Skeletal muscle tissue (tissue), 4 donors: Measurements from ENCODE around the gene UAP1. TPM values are rescaled to one million over a fixed set of nuclear protein-coding genes. Genes with fewer than 3 reads are reported as not detected.

Source experiments
- H3K27ac ChIP-seq: one replicate; pipeline ENCODE4 v1.7.0; 2013; ENCODE audit warnings: mild to moderate bottlenecking, low read depth, low read length, inconsistent platforms
- H3K27me3 ChIP-seq, 3 donors: one replicate each; pipeline ENCODE4 v1.7.0; 2013; ENCODE audit warnings: low read length in 3 of 3; ENCODE audit not compliant: control insufficient read depth in 3 of 3, insufficient read depth in 3 of 3
- H3K36me3 ChIP-seq, 3 donors: one replicate each; pipeline ENCODE4 v1.7.0; 2013; ENCODE audit warnings: low read length in 3 of 3; ENCODE audit not compliant: control insufficient read depth in 3 of 3, insufficient read depth in 3 of 3
- H3K4me1 ChIP-seq, 3 donors: one replicate each; pipeline ENCODE4 v1.7.0; 2013; ENCODE audit warnings: low read length in 3 of 3, mild to moderate bottlenecking in 3 of 3; ENCODE audit not compliant: control insufficient read depth in 3 of 3, insufficient read depth in 3 of 3
- H3K4me3 ChIP-seq, 3 donors: one replicate each; pipeline ENCODE4 v1.7.0; 2013; ENCODE audit warnings: low read length in 3 of 3
- H3K9ac ChIP-seq, 3 donors: one replicate each; pipeline ENCODE4 v1.7.0; 2013; ENCODE audit warnings: low read length in 3 of 3, mild to moderate bottlenecking in 3 of 3, moderate library complexity in 2 of 3, low read depth in 1 of 3
- H3K9me3 ChIP-seq, 3 donors: one replicate each; pipeline ENCODE4 v1.7.0; 2013; ENCODE audit warnings: low read length in 3 of 3; ENCODE audit not compliant: control insufficient read depth in 3 of 3
- total RNA-seq: library from RNA; depleted of rRNA; stranded (reverse); fragments of >200 nt; gene quantifications from one replicate; pipeline ENCODE4 v1.2.3, GENCODE V29; 2014
- donor health status: Osteomylitis.

UAP1 gene
- total RNA-seq, 1 donor from 2014 or later = 43.8 TPM

- H3K4me1 ChIP-seq = peaks cover 0 to 3% (median 2%) of the 10 kb centered on the region in 3 donors
- H3K9me3 ChIP-seq = no peaks in the 10 kb centered on the region
- no peak overlapping the region for H3K27ac ChIP-seq
- no peak overlapping the region for H3K9ac ChIP-seq
- H3K36me3 ChIP-seq = no peaks in the 10 kb centered on the region
- H3K27me3 ChIP-seq = no peaks in the 10 kb centered on the region
- no peak overlapping the region for H3K4me3 ChIP-seq
Observed at GRCh38 chr1:162543228-162543627, 18.3 kb upstream of the UAP1 start.

GRCh38 chr1:162548170-162548569 lies 13.4 kb upstream of the UAP1 start:
- no peaks in the 10 kb centered on the region for H3K27me3 ChIP-seq

GRCh38 chr1:162549001-162549400 lies 12.5 kb upstream of the UAP1 start:
- Histone ChIP-seq H3K27ac (no peak overlapping the region), H3K27me3 (no peaks in the 10 kb centered on the region), H3K9ac (no peak overlapping the region)

More at GRCh38 chr1:162548170-162548569, 13.4 kb upstream of the UAP1 start:
- Histone ChIP-seq H3K9me3 (no peaks in the 10 kb centered on the region), H3K4me3 (no peak overlapping the region), H3K4me1 (peaks cover 0 to 6% (median 5%) of the 10 kb centered on the region in 3 donors), H3K36me3 (no peaks in the 10 kb centered on the region), H3K9ac (no peak overlapping the region), H3K27ac (no peak overlapping the region)

GRCh38 chr1:162550925-162551324 lies 10.6 kb upstream of the UAP1 start:
- Histone ChIP-seq H3K9ac (no peak overlapping the region), H3K9me3 (no peaks in the 10 kb centered on the region), H3K4me3 (no peak overlapping the region), H3K27ac (no peak overlapping the region), H3K4me1 (peaks cover 0 to 6% (median 5%) of the 10 kb centered on the region in 3 donors), H3K36me3 (no peaks in the 10 kb centered on the region), H3K27me3 (no peaks in the 10 kb centered on the region)

More at GRCh38 chr1:162549001-162549400, 12.5 kb upstream of the UAP1 start:
- Histone ChIP-seq H3K4me3 (no peak overlapping the region), H3K9me3 (no peaks in the 10 kb centered on the region), H3K4me1 (peaks cover 0 to 6% (median 5%) of the 10 kb centered on the region in 3 donors), H3K36me3 (no peaks in the 10 kb centered on the region)

- Histone ChIP-seq H3K4me3 (no peak overlapping the region), H3K27me3 (no peaks in the 10 kb centered on the region), H3K9ac (no peak overlapping the region), H3K36me3 (no peaks in the 10 kb centered on the region), H3K27ac (no peak overlapping the region), H3K9me3 (no peaks in the 10 kb centered on the region), H3K4me1 (peaks cover 0 to 6% (median 5%) of the 10 kb centered on the region in 3 donors)
Observed at GRCh38 chr1:162551969-162552683, 9.4 kb upstream of the UAP1 start.

GRCh38 chr1:162552684-162553252 lies 8.8 kb upstream of the UAP1 start:
- Histone ChIP-seq H3K9me3 (no peaks in the 10 kb centered on the region), H3K9ac (no peak overlapping the region), H3K27ac (no peak overlapping the region), H3K4me1 (peaks cover 0 to 6% (median 5%) of the 10 kb centered on the region in 3 donors), H3K27me3 (no peaks in the 10 kb centered on the region), H3K36me3 (no peaks in the 10 kb centered on the region), H3K4me3 (no peak overlapping the region)

GRCh38 chr1:162554258-162554657 lies 7.3 kb upstream of the UAP1 start:
- Histone ChIP-seq H3K9ac (no peak overlapping the region), H3K9me3 (no peaks in the 10 kb centered on the region), H3K36me3 (no peaks in the 10 kb centered on the region), H3K27me3 (no peaks in the 10 kb centered on the region), H3K27ac (peak overlapping the region; percentile 36), H3K4me3 (no peak overlapping the region), H3K4me1 (peaks cover 0 to 6% (median 3%) of the 10 kb centered on the region in 3 donors)

- Histone ChIP-seq H3K9me3 (no peaks in the 10 kb centered on the region), H3K36me3 (no peaks in the 10 kb centered on the region), H3K4me1 (peaks cover 10 to 17% (median 13%) of the 10 kb centered on the region in 3 donors), H3K4me3 (no peak overlapping the region), H3K27ac (no peak overlapping the region), H3K9ac (no peak overlapping the region), H3K27me3 (no peaks in the 10 kb centered on the region)
Observed at GRCh38 chr1:162557536-162557935, 4.0 kb upstream of the UAP1 start.

- Histone ChIP-seq H3K27me3 (no peaks in the 10 kb centered on the region), H3K4me1 (peaks cover 12 to 19% (median 15%) of the 10 kb centered on the region in 3 donors), H3K4me3 (peak overlapping the region; percentile 72 to 90 (median 88)), H3K36me3 (no peaks in the 10 kb centered on the region), H3K9me3 (no peaks in the 10 kb centered on the region), H3K27ac (peak overlapping the region; percentile 92), H3K9ac (peak overlapping the region; percentile 77 to 94 (median 89))
Observed at GRCh38 chr1:162560303-162561036, 1.1 kb upstream of the UAP1 start.
